ENCODE data around the gene ELMO1. TPM values are rescaled to one million over a fixed set of nuclear protein-coding genes. Genes with fewer than 3 reads are reported as not detected.

ELMO1 gene
- total and polyA plus RNA-seq, 10 of the 15 experiments (the other 5 are each of a cell fraction or from before 2014, with no cell fraction given) = 22.6 to 85.9 (median 56.6) TPM

DNA sequence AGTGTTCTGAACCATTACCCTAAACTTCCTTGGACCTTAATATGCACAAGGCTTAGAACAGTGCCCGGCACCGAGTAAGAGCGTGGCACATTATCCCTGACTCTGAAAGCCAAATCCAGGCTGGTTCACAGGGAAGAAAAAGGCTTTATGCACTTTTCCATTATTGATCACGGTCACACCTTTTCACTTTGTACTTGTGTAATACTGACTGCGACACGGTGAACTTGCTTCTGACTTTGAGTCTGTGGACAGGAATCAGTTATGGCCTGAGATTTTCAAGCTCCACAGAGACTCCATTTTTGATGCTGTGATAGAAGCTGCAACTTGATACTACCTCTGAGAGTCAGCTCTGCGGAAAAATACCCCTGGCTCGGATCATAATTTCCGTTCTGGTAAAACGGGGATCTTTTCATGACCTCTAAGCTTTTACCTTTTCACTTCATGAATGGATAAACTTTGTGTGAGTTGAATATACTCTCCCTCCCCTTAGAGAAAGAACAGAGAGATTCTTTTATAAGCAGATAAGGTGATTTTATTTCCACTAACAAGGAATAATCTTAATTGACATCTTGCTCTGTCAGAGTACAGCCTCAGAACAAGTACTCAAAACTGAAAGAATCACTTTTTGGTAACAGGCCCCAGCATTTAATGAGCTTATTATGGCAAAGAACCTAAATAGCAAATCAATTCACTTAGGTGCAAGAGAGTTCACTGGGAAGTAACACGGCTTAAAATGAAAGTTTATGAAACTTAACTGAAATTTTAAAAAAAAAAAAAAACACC, 88.8 kb downstream of the ELMO1 start:
- H3K36me3 ChIP-seq (ENCODE audit: control insufficient read depth in 2 of 2, insufficient read depth in 2 of 2, low read length in 1 of 2) = no peaks in the 10 kb centered on the region
- ChIA-PET RAD21 (ENCODE audit: unreplicated experiment) (interaction anchor here (0.7 kb wide), 1 partner anchor 450 kb away, joined by 3 read pairs; no protein-coding TSS in a partner anchor), POLR2A (interaction anchor here (0.7 kb wide), 2 partner anchors 141 to 144 kb away, joined by 3 to 5 read pairs; no protein-coding TSS in a partner anchor), SMC1A (ENCODE audit: uncharacterized antibody, unreplicated experiment) (interaction anchor here (0.7 to 1.5 kb wide), 2 partner anchors 25 to 75 kb away, joined by 3 to 4 read pairs; no protein-coding TSS in a partner anchor), CTCF (interaction anchor here (0.6 to 1.1 kb wide), 2 partner anchors 125 to 131 kb away, joined by 4 to 5 read pairs; no protein-coding TSS in a partner anchor)
- no peak for ATAC-seq
- no peak for DNase-seq (ENCODE audit: low read depth, low spot score)
- no peak for FAIRE-seq
- no peak overlapping the region for H3K9ac ChIP-seq (ENCODE audit: control insufficient read depth, insufficient read depth, low read length)
- no peaks in the 10 kb centered on the region; the same call in 1 of the 2 replicates for H3K4me1 ChIP-seq (ENCODE audit: control insufficient read depth, insufficient read depth, low read length)
- H3K4me2 ChIP-seq (ENCODE audit: control insufficient read depth, insufficient read depth) = no peak overlapping the region
- intact Hi-C loops (cut with micrococcal nuclease; ENCODE audit: unreplicated experiment) = loop anchor here (10.0 kb wide), 1 partner anchor 375 kb away; no protein-coding TSS in a partner anchor
- in situ Hi-C loops (cut with MboI) = loop anchor here (10.0 kb wide), 1 partner anchor 125 kb away; no protein-coding TSS in a partner anchor
- H2AFZ ChIP-seq (ENCODE audit: control insufficient read depth, low read depth, low read length) = no peak overlapping the region
- BruUV-seq (replicated peaks) = no TSS peak
- no peak overlapping the region for H3K4me3 ChIP-seq
- H3K9me3 ChIP-seq (replicated peaks; ENCODE audit: control insufficient read depth, insufficient read depth, low read length) = no peaks in the 10 kb centered on the region
- 87% methylated on average over 11 of the region's 11 CpGs for WGBS (ENCODE audit: insufficient coverage, insufficient replicate concordance, low lambda C conversion rate, missing lambda C conversion rate)
- H3K79me2 ChIP-seq (ENCODE audit: control insufficient read depth, insufficient read depth, low read length) = no peaks in the 10 kb centered on the region
- H3K27me3 ChIP-seq (replicated peaks in 1 of 2; ENCODE audit: control insufficient read depth in 2 of 2, insufficient read depth in 2 of 2, low read length in 1 of 2) = no peaks in the 10 kb centered on the region
- no peaks in the 10 kb centered on the region for H4K20me1 ChIP-seq (ENCODE audit: control insufficient read depth, insufficient read depth)
- H3K27ac ChIP-seq (ENCODE audit: control insufficient read depth, insufficient read depth) = no peak overlapping the region
- TF ChIP-seq HDGF (IDR thresholded peaks at IDR 0.05) (no peak), SREBF2 (IDR thresholded peaks at IDR 0.05; ENCODE audit: low read length) (no peak), PKNOX1 (IDR thresholded peaks at IDR 0.05) (no peak), CREB1 (IDR thresholded peaks at IDR 0.05; ENCODE audit: low read depth) (no peak), STAT1 (conservative IDR thresholded peaks at IDR 0.05) (no peak), RELB (IDR thresholded peaks at IDR 0.05; ENCODE audit: low read depth) (no peak), SMARCA5 (IDR thresholded peaks at IDR 0.05) (no peak), RBBP5 (conservative IDR thresholded peaks at IDR 0.05) (no peak), SMC3 (IDR thresholded peaks at IDR 0.05; ENCODE audit: borderline replicate concordance, low read length) (no peak), ASH2L (IDR thresholded peaks at IDR 0.05; ENCODE audit: borderline replicate concordance, low read depth) (no peak), EED (IDR thresholded peaks at IDR 0.05; ENCODE audit: low read depth) (no peak), POU2F2 (IDR thresholded peaks at IDR 0.05; ENCODE audit: borderline replicate concordance, low read depth, low read length) (no peak), IRF3 (IDR thresholded peaks at IDR 0.05) (no peak), SPI1 (IDR thresholded peaks at IDR 0.05; ENCODE audit: borderline replicate concordance, insufficient read depth, low read depth, low read length) (no peak), WRNIP1 (IDR thresholded peaks at IDR 0.05; ENCODE audit: borderline replicate concordance, low read depth, low read length) (no peak), JUND (IDR thresholded peaks at IDR 0.05; ENCODE audit: low read depth, low read length) (no peak)
- TF ChIP-seq, protein P1, sequence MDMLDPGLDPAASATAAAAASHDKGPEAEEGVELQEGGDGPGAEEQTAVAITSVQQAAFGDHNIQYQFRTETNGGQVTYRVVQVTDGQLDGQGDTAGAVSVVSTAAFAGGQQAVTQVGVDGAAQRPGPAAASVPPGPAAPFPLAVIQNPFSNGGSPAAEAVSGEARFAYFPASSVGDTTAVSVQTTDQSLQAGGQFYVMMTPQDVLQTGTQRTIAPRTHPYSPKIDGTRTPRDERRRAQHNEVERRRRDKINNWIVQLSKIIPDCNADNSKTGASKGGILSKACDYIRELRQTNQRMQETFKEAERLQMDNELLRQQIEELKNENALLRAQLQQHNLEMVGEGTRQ (IDR thresholded peaks at IDR 0.05; ENCODE audit: borderline replicate concordance, low read depth, low read length) = no peak
- TF ChIP-seq, protein P2, sequence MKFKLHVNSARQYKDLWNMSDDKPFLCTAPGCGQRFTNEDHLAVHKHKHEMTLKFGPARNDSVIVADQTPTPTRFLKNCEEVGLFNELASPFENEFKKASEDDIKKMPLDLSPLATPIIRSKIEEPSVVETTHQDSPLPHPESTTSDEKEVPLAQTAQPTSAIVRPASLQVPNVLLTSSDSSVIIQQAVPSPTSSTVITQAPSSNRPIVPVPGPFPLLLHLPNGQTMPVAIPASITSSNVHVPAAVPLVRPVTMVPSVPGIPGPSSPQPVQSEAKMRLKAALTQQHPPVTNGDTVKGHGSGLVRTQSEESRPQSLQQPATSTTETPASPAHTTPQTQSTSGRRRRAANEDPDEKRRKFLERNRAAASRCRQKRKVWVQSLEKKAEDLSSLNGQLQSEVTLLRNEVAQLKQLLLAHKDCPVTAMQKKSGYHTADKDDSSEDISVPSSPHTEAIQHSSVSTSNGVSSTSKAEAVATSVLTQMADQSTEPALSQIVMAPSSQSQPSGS (IDR thresholded peaks at IDR 0.05; ENCODE audit: low read length) = no peak

Measured in GM12878 (cell line).